GM12878 (cell line): Measurements from ENCODE around the gene AP4S1.

Experiments
- CBX5 ChIP-seq: sonication (generic); IDR thresholded peaks from 2 replicates; pipeline ENCODE4 v1.6.1; 2016; ENCODE audit warnings: low read depth, moderate library complexity, mild to moderate bottlenecking, inconsistent platforms
- CTCF ChIP-seq, 3 experiments: IDR thresholded peaks in 2 of 3; conservative IDR thresholded peaks in 1 of 3; 2 replicates each; pipeline ENCODE4 v1.5.1; 2011; ENCODE audit warnings: low read depth in 3 of 3, low read length in 3 of 3, mild to moderate bottlenecking in 3 of 3, control low read depth in 2 of 3, moderate library complexity in 2 of 3, inconsistent platforms in 1 of 3, mixed read lengths in 1 of 3; ENCODE audit not compliant: control insufficient read depth in 2 of 3, insufficient read depth in 1 of 3; ENCODE audit errors: extremely low read depth in 1 of 3
- EZH2 ChIP-seq: IDR thresholded peaks from 2 replicates; pipeline ENCODE4 v1.6.1; 2012; ENCODE audit warnings: low read depth, mild to moderate bottlenecking, control low read depth, inconsistent platforms, low read length, borderline replicate concordance; ENCODE audit not compliant: control insufficient read depth
- GABPA ChIP-seq: IDR thresholded peaks from 2 replicates; pipeline ENCODE4 v1.6.1; 2014; ENCODE audit warnings: antibody characterized with exemption, low read depth, mild to moderate bottlenecking, inconsistent platforms
- KAT2A ChIP-seq: conservative IDR thresholded peaks from 2 replicates; pipeline ENCODE4 v1.6.1; 2011; ENCODE audit warnings: low read depth, low read length; ENCODE audit not compliant: control insufficient read depth
- MYC ChIP-seq: IDR thresholded peaks from 2 replicates; pipeline ENCODE4 v1.6.1; 2011; ENCODE audit warnings: mild to moderate bottlenecking, low read length, moderate library complexity, inconsistent platforms; ENCODE audit not compliant: insufficient read depth, insufficient replicate concordance, insufficient read length, severe bottlenecking
- PAX5 ChIP-seq: IDR thresholded peaks from 2 replicates; pipeline ENCODE4 v1.6.1; 2011; ENCODE audit warnings: low read depth, low read length, borderline replicate concordance
- RELA ChIP-seq: fragments of 450-650 bp; IDR thresholded peaks from 2 replicates; pipeline ENCODE4 v1.8.0; 2014; ENCODE audit warnings: borderline replicate concordance; ENCODE audit not compliant: partially characterized antibody
- REST ChIP-seq: IDR thresholded peaks from 2 replicates; pipeline ENCODE4 v1.6.1; 2012; ENCODE audit warnings: mild to moderate bottlenecking, low read depth, low read length
- SP1 ChIP-seq: IDR thresholded peaks from one replicate; pipeline ENCODE4 v1.6.1; 2011; ENCODE audit warnings: low read depth, low read length
- ZBED1 ChIP-seq: IDR thresholded peaks from 2 replicates; pipeline ENCODE4 v1.6.1; 2016; ENCODE audit warnings: borderline replicate concordance

- TF ChIP-seq MYC: no peak
- no peak for TF ChIP-seq REST
- no peak for TF ChIP-seq EZH2
- no peak for TF ChIP-seq CBX5
- TF ChIP-seq SP1: no peak
- no peak for TF ChIP-seq PAX5
- no peak for TF ChIP-seq CTCF (IDR thresholded peaks at IDR 0.05 in 2 of 3, conservative IDR thresholded peaks at IDR 0.05 in 1 of 3; ENCODE audit: control insufficient read depth in 2 of 3, extremely low read depth in 1 of 3, insufficient read depth in 1 of 3, low read depth in 3 of 3, low read length in 3 of 3)
- no peak for TF ChIP-seq RELA
- no peak for TF ChIP-seq KAT2A
- no peak for TF ChIP-seq GABPA
- TF ChIP-seq ZBED1: no peak
Measured at GRCh38 chr14:31001339-31001658, 24.1 kb upstream of the AP4S1 start.
